Subcutaneous adipose tissue (tissue), 4 donors: ENCODE data around the gene FGGY. TPM values are rescaled to one million over a fixed set of nuclear protein-coding genes. Genes with fewer than 3 reads are reported as not detected.

Experiments used
- CTCF ChIP-seq: fragments of 450-650 bp; IDR thresholded peaks from one replicate; pipeline ENCODE4 v1.5.1; 2016; ENCODE audit warnings: low read depth, mild to moderate bottlenecking, control low read depth, antibody characterized with exemption, moderate library complexity
- total RNA-seq, 4 donors: library from RNA; depleted of rRNA; stranded (reverse); fragments of >200 nt; gene quantifications; one replicate each; pipeline ENCODE4 v1.1.0, GENCODE V29; 2016

The FGGY gene
- total RNA-seq, 4 donors from 2014 or later, result 7.8 to 19.2 (median 12.5) TPM

- TF ChIP-seq CTCF, result no peak
These were observed 244.3 kb downstream of the FGGY start for GRCh38 chr1:59541161-59541560.

GRCh38 chr1:59541891-59542290, 245.0 kb downstream of the FGGY start:
- TF ChIP-seq CTCF, result no peak

GRCh38 chr1:59543211-59543668, 246.3 kb downstream of the FGGY start:
- no peak for TF ChIP-seq CTCF

- no peak for TF ChIP-seq CTCF
These were observed 247.9 kb downstream of the FGGY start for GRCh38 chr1:59544615-59545293.

- TF ChIP-seq CTCF, result no peak
These were observed 248.9 kb downstream of the FGGY start for GRCh38 chr1:59545830-59546229.

- no peak for TF ChIP-seq CTCF
These were observed 252.4 kb downstream of the FGGY start for GRCh38 chr1:59549066-59549837.

- no peak for TF ChIP-seq CTCF
These were observed 253.0 kb downstream of the FGGY start for GRCh38 chr1:59549903-59550302.
